ENCODE results near the gene NRN1L.
"Not testable (repeated sequence)": the region's sequence is repeated elsewhere in the genome, so short reads cannot be mapped to it uniquely, and the experiment has no call there.

The NRN1L gene

GRCh38 chr16:67861877-67862276 is 22.8 kb upstream of the NRN1L start:
- DNase-seq = no peak

- no peak for DNase-seq
These were observed 21.8 kb upstream of the NRN1L start for GRCh38 chr16:67862623-67863583.

DNA sequence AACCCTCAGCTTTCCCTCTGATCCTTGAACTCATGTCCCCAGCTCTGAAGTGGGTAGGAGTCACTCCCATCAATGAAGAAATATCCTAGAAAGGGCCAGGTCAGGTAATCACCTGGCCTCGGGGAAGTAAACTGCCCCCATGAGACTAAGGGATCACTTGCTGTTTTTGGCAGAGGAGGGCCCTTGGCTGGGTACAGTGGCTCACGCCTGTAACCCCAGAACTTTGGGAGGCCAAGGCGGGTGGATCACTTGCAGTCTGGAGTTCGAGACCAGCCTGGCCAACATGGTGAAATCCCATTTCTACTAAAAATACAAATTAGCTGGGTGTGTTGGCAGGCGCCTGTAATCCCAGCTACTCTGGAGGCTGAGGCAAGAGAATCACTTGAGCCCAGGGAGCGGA is 20.6 kb upstream of the NRN1L start:
- DNase-seq = not testable (repeated sequence)

- DNase-seq = no peak
These were observed 20.1 kb upstream of the NRN1L start for GRCh38 chr16:67864594-67864993.

DNA sequence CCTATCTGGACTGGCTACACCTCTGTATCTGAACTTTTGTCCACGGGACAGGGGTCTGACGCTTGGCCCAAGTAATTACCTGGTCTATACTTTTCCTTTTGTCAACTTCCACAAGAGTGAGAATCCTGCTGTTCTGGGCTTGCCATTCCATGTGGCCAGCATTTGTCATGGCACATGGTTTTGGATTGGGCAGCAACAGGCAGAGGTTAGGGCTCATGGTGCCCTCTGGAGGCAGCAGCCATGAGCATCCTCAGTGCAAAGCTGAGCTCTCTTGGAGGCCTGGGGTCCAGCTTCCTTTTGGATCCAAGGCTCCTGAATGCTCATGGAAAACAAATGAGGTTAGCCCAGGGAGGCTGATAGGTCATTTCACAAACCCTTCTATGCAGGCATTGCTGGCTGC is 19.4 kb upstream of the NRN1L start:
- DNase-seq = no peak

DNA sequence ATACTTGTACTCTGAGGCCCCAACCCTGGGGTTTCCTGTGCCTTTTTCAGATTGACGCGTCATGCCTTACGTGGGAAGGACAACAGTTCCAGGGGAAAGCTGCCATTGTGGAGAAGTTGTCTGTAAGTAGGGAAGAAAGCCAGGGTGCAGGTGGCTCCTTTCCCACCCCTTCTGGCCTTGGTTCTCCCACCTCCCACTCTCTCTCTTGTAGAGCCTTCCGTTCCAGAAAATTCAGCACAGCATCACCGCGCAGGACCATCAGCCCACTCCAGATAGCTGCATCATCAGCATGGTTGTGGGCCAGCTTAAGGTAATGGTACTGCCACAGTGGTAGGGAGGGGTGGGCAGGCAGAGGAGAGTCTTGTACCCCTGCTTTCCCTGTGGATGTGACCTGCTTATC is 16.4 kb upstream of the NRN1L start:
- no peak for DNase-seq

GRCh38 chr16:67869653-67870052 is 15.0 kb upstream of the NRN1L start:
- no peak for DNase-seq

DNA sequence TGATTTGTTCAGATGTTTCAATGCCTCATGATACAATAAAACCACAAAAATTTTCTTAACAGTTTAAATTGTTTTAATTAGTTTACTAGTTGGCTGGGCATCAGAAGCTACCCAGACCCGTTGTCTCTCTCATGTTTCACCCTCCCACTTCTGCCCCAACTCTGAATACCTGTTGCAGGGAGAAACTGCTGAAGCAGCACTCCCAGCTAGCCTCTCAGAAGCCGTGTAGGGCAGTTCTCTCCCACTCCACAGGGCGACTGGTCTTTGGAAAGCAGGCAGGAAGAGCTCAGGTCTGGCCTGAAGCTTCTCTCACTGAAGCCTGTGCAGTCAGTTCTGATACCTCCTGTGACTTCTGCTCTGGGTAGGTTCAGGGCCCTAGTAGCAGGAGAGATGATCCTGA is 13.4 kb upstream of the NRN1L start:
- no peak for DNase-seq

DNA sequence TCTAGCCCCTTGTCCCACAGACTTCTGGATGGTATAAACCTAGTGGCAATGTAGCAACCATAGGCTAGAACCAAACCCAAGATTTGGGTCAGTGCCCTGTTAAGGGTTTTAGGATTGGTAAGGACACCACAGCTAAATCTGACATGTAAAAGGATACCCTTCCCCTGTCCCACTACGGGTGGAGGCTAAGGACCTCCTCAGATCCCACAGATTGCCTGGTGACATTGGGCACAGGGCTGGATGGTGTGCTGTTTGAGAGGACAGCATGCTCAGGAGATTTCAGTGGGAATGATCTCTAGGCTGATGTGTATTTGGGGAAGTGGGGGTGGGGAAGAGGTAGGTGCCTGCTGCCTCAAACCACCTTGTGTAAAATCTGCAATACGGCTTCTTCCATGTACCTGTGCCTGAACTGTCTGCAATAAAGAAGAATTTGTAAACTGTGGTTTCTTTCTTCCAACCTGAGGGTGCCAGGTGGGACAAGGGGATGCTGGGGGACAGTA is 12.5 kb upstream of the NRN1L start:
- DNase-seq = no peak

DNA sequence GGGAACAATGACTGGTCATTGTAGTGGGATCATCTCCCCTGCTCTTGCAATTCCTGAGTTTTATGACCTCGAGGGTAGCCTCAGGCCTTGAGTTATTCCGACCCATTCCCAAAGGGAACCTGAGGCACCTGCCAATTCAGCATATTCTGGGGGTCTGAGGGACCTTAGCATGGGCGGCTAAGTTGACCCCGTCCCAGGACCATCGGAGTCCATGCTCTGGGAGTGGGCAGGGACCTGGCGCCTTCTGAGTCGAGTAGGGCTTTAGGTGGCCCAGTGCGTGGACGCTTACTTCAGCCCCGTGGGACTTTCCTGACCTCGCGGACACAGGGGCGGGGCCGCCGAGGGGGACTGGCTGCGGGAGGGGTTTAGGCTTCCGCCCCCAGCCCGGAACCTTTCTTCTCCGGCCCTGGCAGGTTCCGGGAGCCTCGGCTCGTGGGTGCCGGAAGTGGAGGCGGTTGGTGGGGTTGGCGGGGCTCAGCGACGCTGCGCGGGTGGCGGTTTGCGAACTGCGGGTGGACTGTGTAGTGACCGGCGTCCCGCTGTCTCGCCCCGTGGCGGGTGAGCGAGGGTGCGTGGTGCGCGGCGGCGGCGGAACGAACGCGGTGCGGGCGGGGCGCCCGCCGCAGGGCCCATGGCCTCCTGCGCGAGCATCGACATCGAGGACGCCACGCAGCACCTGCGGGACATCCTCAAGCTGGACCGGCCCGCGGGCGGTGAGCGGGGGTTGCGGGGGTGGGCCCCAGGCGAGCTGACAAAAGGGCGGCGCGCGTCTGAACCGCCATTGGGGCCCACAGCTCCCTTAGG is 11.9 kb upstream of the NRN1L start, which contains the start of gene EDC4:
Gene EDC4 (plus strand): TSS at position 422 of the 804 bp plus-strand sequence. CDS start 210 bp downstream, at position 632.
- peak; percentile 13 for DNase-seq

DNA sequence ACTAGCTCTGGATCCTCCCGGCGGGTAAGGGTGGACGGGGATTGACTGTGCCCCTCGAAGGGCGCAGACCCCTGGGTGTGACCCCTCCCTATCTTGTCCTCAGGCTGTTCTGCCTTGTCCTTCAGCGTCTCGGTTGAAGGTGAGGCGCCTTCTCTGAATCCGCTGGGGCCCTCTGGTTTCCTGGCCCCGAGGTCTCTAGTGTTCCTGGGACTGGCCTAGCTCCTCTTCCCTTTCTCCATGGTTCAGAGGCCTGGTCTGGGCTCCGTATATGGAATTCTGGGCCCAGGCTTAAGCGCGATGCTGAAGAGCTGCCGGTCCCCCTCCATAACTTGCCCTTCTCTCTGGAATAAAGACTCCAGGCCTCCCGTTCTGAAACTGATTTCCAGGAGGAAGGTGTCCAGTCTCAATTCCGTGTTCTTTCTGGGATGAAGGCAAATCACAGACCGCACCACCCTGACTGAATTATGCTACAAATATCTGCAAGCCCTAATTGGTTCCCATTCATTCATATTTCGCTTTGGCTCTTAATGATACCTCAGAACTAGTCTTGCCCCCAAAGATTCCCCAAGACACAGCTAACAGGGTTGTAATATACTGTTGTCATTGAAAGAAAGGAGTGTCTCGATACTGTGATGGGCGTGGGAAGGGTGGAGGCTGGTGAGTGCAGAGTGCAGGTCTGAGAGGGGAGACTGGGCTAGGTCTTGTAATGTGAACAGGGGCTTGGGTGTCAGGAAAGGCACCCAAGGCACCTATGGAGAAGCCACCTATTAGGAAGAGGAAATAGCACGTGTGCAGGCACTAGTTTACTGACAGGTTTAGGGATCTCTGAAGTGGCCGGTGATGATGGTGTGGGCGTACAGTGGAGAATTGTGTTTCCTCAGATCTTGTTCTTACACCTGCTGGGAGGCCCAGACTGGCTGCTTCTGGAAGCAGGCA is 11.0 kb upstream of the NRN1L start:
- no peak for DNase-seq

DNA sequence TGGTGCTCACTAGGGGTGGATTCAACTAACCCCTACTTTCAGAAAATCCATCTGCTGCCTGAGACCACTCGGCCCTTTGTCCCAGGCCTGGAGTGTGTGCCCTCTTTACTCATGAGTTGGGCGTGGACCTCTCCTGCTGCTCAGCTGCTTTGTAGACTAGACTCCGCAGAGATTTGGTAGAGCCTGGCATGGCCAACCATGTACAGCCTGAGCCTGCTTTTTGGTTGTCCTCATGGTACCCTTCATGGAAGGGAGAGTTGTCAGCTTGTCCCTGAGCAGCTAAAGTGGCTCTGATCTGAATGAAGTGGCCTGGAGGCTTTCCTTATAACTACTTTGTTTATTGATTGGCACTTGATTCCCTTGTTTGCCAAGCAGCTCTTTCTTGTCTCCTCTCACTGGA is 10.3 kb upstream of the NRN1L start:
- DNase-seq = no peak

DNA sequence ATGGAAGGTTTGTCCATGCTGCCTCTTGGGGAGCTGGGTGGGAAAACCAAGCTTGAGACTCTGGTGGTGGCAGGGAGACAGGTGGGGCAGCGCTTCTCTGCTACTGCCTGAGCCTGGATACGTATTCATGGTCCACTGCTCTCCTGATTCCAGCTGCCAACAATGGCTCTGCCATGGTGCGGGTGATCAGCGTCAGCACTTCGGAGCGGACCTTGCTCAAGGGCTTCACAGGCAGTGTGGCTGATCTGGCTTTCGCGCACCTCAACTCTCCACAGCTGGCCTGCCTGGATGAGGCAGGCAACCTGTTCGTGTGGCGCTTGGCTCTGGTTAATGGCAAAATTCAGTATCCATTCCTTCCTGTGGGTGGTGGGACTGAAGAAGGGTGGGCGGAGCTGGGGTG is 7.6 kb upstream of the NRN1L start:
- no peak for DNase-seq

GRCh38 chr16:67878232-67878631 is 6.5 kb upstream of the NRN1L start:
- DNase-seq = no peak

DNA sequence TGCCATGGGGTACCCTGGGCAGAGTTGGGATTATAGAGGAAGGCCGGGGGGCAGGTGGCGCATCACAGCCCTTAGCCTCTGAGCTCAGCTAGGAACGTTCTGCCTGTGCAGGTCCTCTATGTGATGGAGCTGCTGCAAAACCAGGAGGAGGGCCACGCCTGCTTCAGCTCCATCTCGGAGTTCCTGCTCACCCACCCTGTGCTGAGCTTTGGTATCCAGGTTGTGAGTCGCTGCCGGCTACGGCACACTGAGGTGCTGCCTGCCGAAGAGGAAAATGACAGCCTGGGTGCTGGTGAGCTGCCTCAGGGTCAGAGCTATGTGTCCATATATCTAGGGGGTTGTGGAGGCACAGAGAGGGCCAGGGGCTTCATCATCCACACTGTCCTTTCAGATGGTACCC is 5.8 kb upstream of the NRN1L start:
- no peak for DNase-seq

DNA sequence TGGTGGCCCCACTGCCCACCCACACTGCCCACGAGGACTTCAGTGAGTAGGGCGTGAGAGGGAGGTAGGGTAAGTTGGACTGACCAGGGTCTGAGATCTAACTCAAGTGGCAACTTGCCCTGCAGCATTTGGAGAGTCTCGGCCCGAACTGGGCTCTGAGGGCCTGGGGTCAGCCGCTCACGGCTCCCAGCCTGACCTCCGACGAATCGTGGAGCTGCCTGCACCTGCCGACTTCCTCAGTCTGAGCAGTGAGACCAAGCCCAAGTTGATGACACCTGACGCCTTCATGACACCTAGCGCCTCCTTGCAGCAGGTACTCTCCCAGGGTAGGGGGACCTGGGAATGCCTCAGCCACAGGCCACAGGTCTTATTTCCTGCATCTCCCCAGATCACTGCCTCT is 5.2 kb upstream of the NRN1L start:
- DNase-seq = no peak

GRCh38 chr16:67879936-67880335 is 4.7 kb upstream of the NRN1L start:
- no peak for DNase-seq

GRCh38 chr16:67880584-67880983 is 4.1 kb upstream of the NRN1L start:
- DNase-seq = no peak

DNA sequence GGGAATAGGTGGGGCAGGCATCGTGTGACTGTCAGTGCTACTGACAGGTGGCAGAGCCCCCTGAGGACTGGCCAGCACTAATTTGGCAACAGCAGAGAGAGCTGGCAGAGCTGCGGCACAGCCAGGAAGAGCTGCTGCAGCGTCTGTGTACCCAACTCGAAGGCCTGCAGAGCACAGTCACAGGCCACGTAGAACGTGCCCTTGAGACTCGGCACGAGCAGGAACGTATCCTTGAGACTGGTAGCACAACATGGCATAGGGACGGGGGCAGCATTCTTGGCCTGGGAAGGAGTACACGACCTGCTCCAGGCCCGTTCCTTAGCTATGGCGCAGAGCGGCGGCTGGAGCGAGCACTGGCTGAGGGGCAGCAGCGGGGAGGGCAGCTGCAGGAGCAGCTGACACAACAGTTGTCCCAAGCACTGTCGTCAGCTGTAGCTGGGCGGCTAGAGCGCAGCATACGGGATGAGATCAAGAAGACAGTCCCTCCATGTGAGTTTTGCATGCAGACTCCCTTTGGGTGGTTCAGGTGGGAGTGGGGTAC is 3.0 kb upstream of the NRN1L start:
- no peak for DNase-seq

DNA sequence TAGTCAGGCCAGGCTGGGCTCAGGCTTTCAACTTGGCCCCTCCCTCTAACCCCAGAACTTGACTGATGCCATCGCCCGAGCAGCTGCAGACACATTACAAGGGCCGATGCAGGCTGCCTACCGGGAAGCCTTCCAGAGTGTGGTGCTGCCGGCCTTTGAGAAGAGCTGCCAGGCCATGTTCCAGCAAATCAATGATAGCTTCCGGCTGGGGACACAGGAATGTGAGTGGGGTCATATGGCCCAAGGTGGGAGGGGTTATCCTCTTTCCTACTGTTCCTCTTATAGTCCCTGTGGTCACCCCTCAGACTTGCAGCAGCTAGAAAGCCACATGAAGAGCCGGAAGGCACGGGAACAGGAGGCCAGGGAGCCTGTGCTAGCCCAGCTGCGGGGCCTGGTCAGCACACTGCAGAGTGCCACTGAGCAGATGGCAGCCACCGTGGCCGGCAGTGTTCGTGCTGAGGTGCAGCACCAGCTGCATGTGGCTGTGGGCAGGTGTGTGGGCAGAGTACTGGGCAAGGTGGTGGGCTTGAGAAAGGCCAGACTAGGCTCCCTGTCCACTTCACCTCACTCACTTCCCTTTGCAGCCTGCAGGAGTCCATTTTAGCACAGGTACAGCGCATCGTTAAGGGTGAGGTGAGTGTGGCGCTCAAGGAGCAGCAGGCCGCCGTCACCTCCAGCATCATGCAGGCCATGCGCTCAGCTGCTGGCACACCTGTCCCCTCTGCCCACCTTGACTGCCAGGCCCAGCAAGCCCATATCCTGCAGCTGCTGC is 2.1 kb upstream of the NRN1L start:
- DNase-seq = no peak

- no peak for DNase-seq
These were observed 1.4 kb upstream of the NRN1L start for GRCh38 chr16:67883146-67883871.

Measured in NCI-H510A treated with DMSO at 0.1 percent for 48 hours (cell line).